SK-N-MC (cell line): ENCODE results near the gene LGALS9C.
"Not testable (repeated sequence)": the region's sequence is repeated elsewhere in the genome, so short reads cannot be mapped to it uniquely, and the experiment has no call there.

ENCODE experiments used
- DNase-seq: peaks from one replicate; pipeline ENCODE4 v3.0.0-alpha.2; 2011; ENCODE audit warnings: low read depth, low spot score
- H3K27ac ChIP-seq: fragments of 200-600 bp; sonication (generic); 2 replicates; pipeline ENCODE4 v1.5.1; 2016; ENCODE audit warnings: mixed run types
- H3K36me3 ChIP-seq: fragments of 200-600 bp; sonication (generic); 2 replicates; pipeline ENCODE4 v1.6.1; 2017; ENCODE audit warnings: antibody characterized with exemption, low read length, mixed read lengths; ENCODE audit not compliant: insufficient read depth
- H3K4me3 ChIP-seq: fragments of 200-600 bp; sonication (generic); 2 replicates; pipeline ENCODE4 v1.5.1; 2016
- H3K9ac ChIP-seq: fragments of 200-600 bp; sonication (generic); 2 replicates; pipeline ENCODE4 v1.8.0; 2017; ENCODE audit warnings: mixed run types, mixed read lengths; ENCODE audit not compliant: insufficient read length
- H3K9me3 ChIP-seq: fragments of 200-600 bp; sonication (generic); 2 replicates; pipeline ENCODE4 v1.6.1; 2017; ENCODE audit warnings: low read depth, mild to moderate bottlenecking, antibody characterized with exemption, low read length, moderate library complexity, mixed read lengths

LGALS9C gene

DNA sequence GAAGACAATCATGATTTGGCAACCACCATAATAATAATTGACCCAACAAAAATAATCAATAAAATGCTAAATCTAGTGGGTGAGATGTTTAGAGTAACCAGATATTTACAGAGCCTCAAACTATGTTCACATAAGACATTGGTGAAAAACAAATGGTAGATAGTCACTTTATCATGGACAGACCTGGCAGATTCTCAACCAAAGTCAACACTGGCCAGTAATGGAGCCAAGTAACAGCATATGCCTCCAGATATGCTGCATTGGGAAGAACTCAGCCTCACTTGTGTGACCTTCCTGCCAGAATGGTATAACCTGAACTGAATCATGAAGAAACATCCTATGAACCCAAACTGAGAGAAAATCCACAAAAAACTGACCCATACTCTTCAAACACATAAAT is 53.8 kb downstream of the LGALS9C start:
- H3K27ac ChIP-seq, H3K4me3 ChIP-seq, DNase-seq, H3K9me3 ChIP-seq, H3K36me3 ChIP-seq, H3K9ac ChIP-seq: not testable (repeated sequence)

GRCh38 chr17:18542234-18542633 is 65.6 kb downstream of the LGALS9C start:
- H3K36me3 ChIP-seq, H3K9ac ChIP-seq, H3K27ac ChIP-seq, DNase-seq, H3K4me3 ChIP-seq, H3K9me3 ChIP-seq: not testable (repeated sequence)

GRCh38 chr17:18542907-18543306 is 66.3 kb downstream of the LGALS9C start:
- not testable (repeated sequence) for DNase-seq, H3K9me3 ChIP-seq, H3K9ac ChIP-seq, H3K36me3 ChIP-seq, H3K27ac ChIP-seq, H3K4me3 ChIP-seq
